Sigmoid colon (tissue), 7 donors: Measurements from ENCODE around the gene SSTR4. TPM values are rescaled to one million over a fixed set of nuclear protein-coding genes. Genes with fewer than 3 reads are reported as not detected.

ENCODE experiments used
- DNase-seq: peaks from one replicate; pipeline ENCODE4 v3.0.0-alpha.2; 2019
- H3K27ac ChIP-seq, 4 donors: fragments of 200-600 bp; sonication (generic); one replicate each; pipeline ENCODE4 v1.5.1; 2016 to 2019; ENCODE audit warnings: mild to moderate bottlenecking in 1 of 4
- H3K27me3 ChIP-seq, 3 donors: fragments of 200-600 bp; sonication (generic); one replicate each; pipeline ENCODE4 v1.5.1; 2019; ENCODE audit warnings: mild to moderate bottlenecking in 1 of 3
- H3K36me3 ChIP-seq, 4 donors: fragments of 200-600 bp; sonication (generic); one replicate each; pipeline ENCODE4 v1.5.1; 2016 to 2019
- H3K4me1 ChIP-seq, 4 donors: fragments of 200-600 bp; sonication (generic); one replicate each; pipeline ENCODE4 v1.5.1; 2017 to 2019
- H3K4me3 ChIP-seq, 4 donors: fragments of 200-600 bp; sonication (generic); one replicate each; pipeline ENCODE4 v1.5.1; 2017 to 2019; ENCODE audit warnings: mild to moderate bottlenecking in 2 of 4, moderate library complexity in 1 of 4
- H3K9me3 ChIP-seq, 4 donors: fragments of 200-600 bp in 3 of 4; sonication (generic) in 3 of 4; one replicate each; pipeline versions ENCODE4 v1.5.1 to v1.6.1; 2013 to 2019
- EP300 ChIP-seq, 4 donors: sonication (generic); formaldehyde crosslinking; IDR thresholded peaks; one replicate each; pipeline ENCODE4 v1.6.1; 2017; ENCODE audit warnings: antibody characterized with exemption in 4 of 4
- POLR2A ChIP-seq, 2 donors: fragments of 450-650 bp; IDR thresholded peaks; one replicate each; pipeline ENCODE4 v1.6.1; 2016; ENCODE audit warnings: antibody characterized with exemption in 2 of 2, mild to moderate bottlenecking in 2 of 2, moderate library complexity in 2 of 2
- POLR2AphosphoS5 ChIP-seq, 4 donors: sonication (generic); formaldehyde crosslinking; IDR thresholded peaks; one replicate each; pipeline ENCODE4 v1.6.1; 2017; ENCODE audit warnings: antibody characterized with exemption in 4 of 4
- WGBS, 2 donors: extraction: QIAGEN DNeasy Blood & Tissue Kit; methylation state at CpG; one replicate each; pipeline ENCODE4 v1.1.7; 2013; 5-methylcytosine and 5-hydroxymethylcytosine counted together
- intact Hi-C: fragments of 100-400 bp; cut with DNase I; formaldehyde crosslinking; loops from one replicate; pipeline ENCODE4 v1.15.1; 2023
- polyA plus RNA-seq, 3 donors: library from polyadenylated mRNA; stranded (reverse); fragments of 200-250 nt; gene quantifications; one replicate each; pipeline ENCODE4 v1.2.3, GENCODE V29; 2013
- total RNA-seq, 4 donors: library from RNA; depleted of rRNA; stranded (reverse); fragments of >200 nt; gene quantifications; one replicate each; pipeline ENCODE4 v1.1.0, GENCODE V29; 2016
- TF ChIP-seq, protein P1 (sequence below), 4 experiments: fragments of 450-650 bp in 3 of 4; fragments of 200-600 bp in 1 of 4; IDR thresholded peaks; one replicate each; pipeline ENCODE4 v1.5.1; 2016 to 2019; ENCODE audit warnings: antibody characterized with exemption in 4 of 4, mild to moderate bottlenecking in 3 of 4, moderate library complexity in 2 of 4
- donor health status: healthy with polysubstance abuse.
- donor health status: Bipolar disorder and iron deficiency.
- donor health status: healthy.

Gene SSTR4
- total and polyA plus RNA-seq, 7 donors: 0.04 TPM; not detected in 6

DNA sequence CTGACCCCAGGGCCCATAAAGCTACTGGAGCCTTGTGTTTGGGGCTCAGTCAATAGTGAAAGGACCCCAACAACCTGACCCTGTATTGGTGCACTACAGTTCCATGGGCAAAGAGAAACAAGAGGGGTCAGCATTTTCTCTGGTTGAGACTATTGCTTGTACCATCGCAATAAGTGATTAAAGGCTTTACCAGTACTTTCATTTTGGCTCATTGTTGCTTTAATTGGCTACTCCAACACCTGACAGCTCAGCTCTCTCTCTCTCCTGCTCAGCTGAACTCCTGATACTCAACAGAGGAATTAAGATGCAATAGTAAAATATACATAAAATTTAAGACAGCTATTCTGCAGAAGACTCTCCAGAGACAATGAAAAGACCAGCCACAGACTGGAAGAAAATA, 33.2 kb downstream of the SSTR4 start:
- H3K27ac ChIP-seq: no peak overlapping the region
- no peaks in the 10 kb centered on the region for H3K9me3 ChIP-seq
- H3K36me3 ChIP-seq: no peaks in the 10 kb centered on the region
- H3K4me1 ChIP-seq: no peaks in the 10 kb centered on the region
- no peak overlapping the region for H3K4me3 ChIP-seq
- WGBS, 2 donors: 85 to 86% methylated on average over 1 of the region's 1 CpG
- DNase-seq: no peak
- TF ChIP-seq, protein P1, sequence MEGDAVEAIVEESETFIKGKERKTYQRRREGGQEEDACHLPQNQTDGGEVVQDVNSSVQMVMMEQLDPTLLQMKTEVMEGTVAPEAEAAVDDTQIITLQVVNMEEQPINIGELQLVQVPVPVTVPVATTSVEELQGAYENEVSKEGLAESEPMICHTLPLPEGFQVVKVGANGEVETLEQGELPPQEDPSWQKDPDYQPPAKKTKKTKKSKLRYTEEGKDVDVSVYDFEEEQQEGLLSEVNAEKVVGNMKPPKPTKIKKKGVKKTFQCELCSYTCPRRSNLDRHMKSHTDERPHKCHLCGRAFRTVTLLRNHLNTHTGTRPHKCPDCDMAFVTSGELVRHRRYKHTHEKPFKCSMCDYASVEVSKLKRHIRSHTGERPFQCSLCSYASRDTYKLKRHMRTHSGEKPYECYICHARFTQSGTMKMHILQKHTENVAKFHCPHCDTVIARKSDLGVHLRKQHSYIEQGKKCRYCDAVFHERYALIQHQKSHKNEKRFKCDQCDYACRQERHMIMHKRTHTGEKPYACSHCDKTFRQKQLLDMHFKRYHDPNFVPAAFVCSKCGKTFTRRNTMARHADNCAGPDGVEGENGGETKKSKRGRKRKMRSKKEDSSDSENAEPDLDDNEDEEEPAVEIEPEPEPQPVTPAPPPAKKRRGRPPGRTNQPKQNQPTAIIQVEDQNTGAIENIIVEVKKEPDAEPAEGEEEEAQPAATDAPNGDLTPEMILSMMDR (IDR thresholded peaks at IDR 0.05): no peak
- TF ChIP-seq POLR2AphosphoS5 (IDR thresholded peaks at IDR 0.05): no peak
- no peak for TF ChIP-seq POLR2A (IDR thresholded peaks at IDR 0.05)
- TF ChIP-seq EP300 (IDR thresholded peaks at IDR 0.05): no peak
- H3K27me3 ChIP-seq: no peaks in the 10 kb centered on the region
- intact Hi-C loops: no loop called here

DNA sequence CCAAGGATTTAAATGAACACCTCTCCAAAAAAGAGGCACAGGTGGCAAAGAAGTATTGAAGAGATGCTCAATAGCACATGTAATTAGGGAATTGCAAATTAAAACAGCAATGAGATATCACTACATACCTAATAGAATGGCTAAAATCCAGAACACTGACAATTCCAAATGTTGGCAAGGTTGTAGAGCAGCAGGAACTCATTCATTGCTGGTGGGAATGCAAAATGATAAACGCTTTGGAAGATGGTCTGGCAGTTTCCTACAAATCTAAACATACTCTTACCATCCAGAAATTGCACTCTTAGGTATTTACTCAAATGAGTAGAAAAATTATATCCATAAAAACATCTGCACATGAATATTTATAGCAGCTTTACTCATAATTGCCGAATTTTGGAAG, 34.0 kb downstream of the SSTR4 start:
- Histone ChIP-seq H3K27me3 (no peaks in the 10 kb centered on the region), H3K4me1 (no peaks in the 10 kb centered on the region), H3K36me3 (no peaks in the 10 kb centered on the region), H3K9me3 (no peaks in the 10 kb centered on the region), H3K27ac (no peak overlapping the region), H3K4me3 (no peak overlapping the region)
- WGBS, 2 donors: 75 to 84% methylated on average over 2 of the region's 2 CpGs
- no peak for DNase-seq
- TF ChIP-seq POLR2A (IDR thresholded peaks at IDR 0.05) (no peak), EP300 (IDR thresholded peaks at IDR 0.05) (no peak), POLR2AphosphoS5 (IDR thresholded peaks at IDR 0.05) (no peak)
- TF ChIP-seq, protein P1 (IDR thresholded peaks at IDR 0.05): no peak
- intact Hi-C loops: no loop called here

DNA sequence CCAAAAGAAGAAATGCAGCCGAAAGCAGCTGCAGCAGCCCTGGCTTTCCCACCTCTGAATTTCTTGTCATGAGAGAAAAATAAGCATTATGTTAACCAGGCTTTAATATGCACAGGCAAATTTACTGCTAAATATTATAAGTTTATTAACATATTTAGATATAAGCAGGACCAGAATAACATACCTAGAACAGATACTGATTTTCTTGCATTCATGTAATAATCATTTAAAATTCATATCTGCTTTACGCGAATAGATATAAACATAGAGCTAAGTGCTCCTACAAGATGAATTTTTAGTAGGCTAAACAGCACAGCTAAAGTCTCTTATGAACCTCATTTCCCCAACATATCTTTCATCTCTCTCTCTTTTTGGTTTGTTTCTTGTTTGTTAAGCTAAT, 36.3 kb downstream of the SSTR4 start:
- Histone ChIP-seq H3K4me3 (no peak overlapping the region), H3K27me3 (no peaks in the 10 kb centered on the region), H3K9me3 (no peaks in the 10 kb centered on the region), H3K4me1 (no peaks in the 10 kb centered on the region), H3K36me3 (no peaks in the 10 kb centered on the region), H3K27ac (no peak overlapping the region)
- intact Hi-C loops: no loop called here
- DNase-seq: no peak
- WGBS, 2 donors: 77 to 83% methylated on average over 3 of the region's 3 CpGs
- no peak for TF ChIP-seq EP300 (IDR thresholded peaks at IDR 0.05)
- no peak for TF ChIP-seq POLR2AphosphoS5 (IDR thresholded peaks at IDR 0.05)
- no peak for TF ChIP-seq POLR2A (IDR thresholded peaks at IDR 0.05)
- TF ChIP-seq, protein P1 (IDR thresholded peaks at IDR 0.05): no peak

DNA sequence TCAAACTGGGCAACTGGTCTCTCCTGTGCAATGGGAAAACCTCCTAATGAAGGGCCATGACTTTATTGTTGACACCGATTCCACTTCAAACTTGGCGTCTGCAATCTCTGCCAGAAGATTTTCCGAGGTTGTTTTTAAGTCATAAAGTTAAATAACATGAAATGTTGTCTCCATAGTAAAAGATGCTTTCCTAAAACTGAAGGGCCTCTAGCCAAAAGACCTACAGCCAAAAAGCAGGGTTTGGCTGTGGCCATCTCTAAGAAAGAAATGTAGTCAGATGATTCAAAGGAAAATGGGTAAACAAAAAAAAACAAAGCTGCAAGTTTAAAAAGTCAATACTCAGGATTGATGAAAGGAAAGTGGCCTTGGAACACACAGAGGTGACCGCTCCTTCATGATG, 36.9 kb downstream of the SSTR4 start:
- Histone ChIP-seq H3K27me3 (no peaks in the 10 kb centered on the region), H3K36me3 (no peaks in the 10 kb centered on the region), H3K9me3 (no peaks in the 10 kb centered on the region), H3K4me3 (no peak overlapping the region), H3K4me1 (no peaks in the 10 kb centered on the region), H3K27ac (no peak overlapping the region)
- 36 to 68% methylated on average over 4 of the region's 4 CpGs for WGBS, 2 donors
- DNase-seq: no peak
- TF ChIP-seq EP300 (IDR thresholded peaks at IDR 0.05) (no peak), POLR2A (IDR thresholded peaks at IDR 0.05) (no peak), POLR2AphosphoS5 (IDR thresholded peaks at IDR 0.05) (no peak)
- TF ChIP-seq, protein P1 (IDR thresholded peaks at IDR 0.05): no peak
- intact Hi-C loops: no loop called here

DNA sequence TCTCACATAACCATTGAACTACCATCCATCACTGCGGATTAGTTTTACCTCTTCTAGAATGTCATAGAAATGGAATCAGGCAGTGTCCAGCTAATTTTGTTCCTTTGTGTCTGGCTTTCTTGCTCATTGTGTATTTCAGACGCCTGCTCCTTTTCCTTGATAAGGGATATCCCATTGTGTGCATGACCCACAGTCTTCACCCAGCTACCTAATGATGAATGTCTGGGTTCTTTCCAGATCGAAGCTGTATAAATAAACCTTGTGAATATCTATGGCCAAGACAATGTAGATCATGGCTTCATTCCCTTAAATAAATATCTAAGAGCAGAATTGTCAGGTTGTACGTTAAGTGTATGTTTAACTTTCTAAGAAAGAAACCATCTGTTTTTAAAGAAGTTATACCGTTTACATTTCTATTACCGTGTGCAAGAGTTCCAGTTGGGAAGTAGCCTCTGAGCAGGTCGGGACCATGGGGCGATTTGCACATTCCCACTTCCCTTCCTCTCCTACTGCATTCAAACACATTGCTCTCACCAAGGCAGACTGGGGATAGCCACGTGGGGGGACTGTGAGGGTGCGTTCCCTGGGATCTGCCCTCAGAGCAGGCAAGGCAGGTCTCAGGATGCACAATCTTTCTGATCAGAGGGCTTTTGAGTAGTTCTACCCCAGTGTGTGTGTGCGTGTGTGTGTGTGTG, 37.9 kb downstream of the SSTR4 start:
- no peaks in the 10 kb centered on the region for H3K27me3 ChIP-seq
- H3K4me3 ChIP-seq: no peak overlapping the region
- DNase-seq: no peak
- H3K27ac ChIP-seq: no peak overlapping the region
- H3K9me3 ChIP-seq: no peaks in the 10 kb centered on the region
- WGBS, 2 donors: 79% methylated on average over 11 of the region's 11 CpGs
- no peaks in the 10 kb centered on the region for H3K36me3 ChIP-seq
- intact Hi-C loops: no loop called here
- TF ChIP-seq POLR2A (IDR thresholded peaks at IDR 0.05) (no peak), POLR2AphosphoS5 (IDR thresholded peaks at IDR 0.05) (no peak), EP300 (IDR thresholded peaks at IDR 0.05) (no peak)
- TF ChIP-seq, protein P1 (IDR thresholded peaks at IDR 0.05): no peak
- no peaks in the 10 kb centered on the region for H3K4me1 ChIP-seq
